Measurements from ENCODE around the gene PLTP.
"Not testable (repeated sequence)": the region's sequence is repeated elsewhere in the genome, so short reads cannot be mapped to it uniquely, and the experiment has no call there.

GRCh38 chr20:45931680-45932079 lies 19.7 kb upstream of the PLTP start:
- not testable (repeated sequence) for TF ChIP-seq CTCF, EP300, POLR2A (IDR thresholded peaks at IDR 0.05)
